ENCODE data around the gene TBC1D24.

Gene TBC1D24

DNA sequence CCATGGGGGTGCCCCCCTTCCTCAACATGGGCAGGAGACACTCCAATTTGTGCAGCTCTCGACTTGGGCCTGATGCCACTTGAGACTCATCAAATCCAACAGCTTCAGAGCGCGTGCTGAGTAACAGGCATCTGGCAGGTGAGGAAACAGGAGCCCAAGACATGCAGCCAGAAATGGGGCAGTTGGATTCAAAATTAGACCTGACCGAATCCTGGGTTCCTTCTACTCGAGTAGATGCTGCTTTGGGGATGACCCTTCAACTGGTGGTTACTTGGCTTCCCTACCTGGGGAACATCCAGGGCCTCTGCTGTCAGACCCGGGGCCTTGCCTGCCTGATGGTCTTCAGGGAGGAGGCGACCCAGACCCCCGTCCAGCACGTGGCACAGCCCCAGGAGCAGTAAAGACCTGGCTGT lies 4.3 kb upstream of the TBC1D24 start:
- peaks cover 55% of the 10 kb centered on the region for H3K4me1 ChIP-seq (ENCODE audit: insufficient read depth, low read length, severe bottlenecking)
- H4K20me1 ChIP-seq (ENCODE audit: insufficient read depth, low read length): no peaks in the 10 kb centered on the region
- no peak overlapping the region for H3K27ac ChIP-seq (ENCODE audit: low read depth, low read length, poor library complexity, severe bottlenecking)
- H2AFZ ChIP-seq (ENCODE audit: low read length): no peak overlapping the region
- H3F3A ChIP-seq (ENCODE audit: insufficient read depth, low read length): no peaks in the 10 kb centered on the region
- no peak overlapping the region for H3K4me2 ChIP-seq (ENCODE audit: low read length)
- H3K9me3 ChIP-seq (ENCODE audit: low read length): no peaks in the 10 kb centered on the region
- H3K4me3 ChIP-seq (ENCODE audit: low read depth, low read length, poor library complexity, severe bottlenecking): no peak overlapping the region
- no peak for TF ChIP-seq EZH2 (IDR thresholded peaks at IDR 0.05; ENCODE audit: borderline replicate concordance, low read length)
- no peak for TF ChIP-seq CTCF (IDR thresholded peaks at IDR 0.05; ENCODE audit: low read length)
- H3K36me3 ChIP-seq (ENCODE audit: insufficient read depth, low read length): no peaks in the 10 kb centered on the region
- H3K79me2 ChIP-seq (ENCODE audit: insufficient read depth, low read length): no peaks in the 10 kb centered on the region
- H3K9ac ChIP-seq (ENCODE audit: low read length): no peak overlapping the region
- H3K9me2 ChIP-seq (ENCODE audit: low read depth, low read length): no peaks in the 10 kb centered on the region
- peaks cover 17% of the 10 kb centered on the region for H3K27me3 ChIP-seq (ENCODE audit: insufficient read depth, low read length)

DNA sequence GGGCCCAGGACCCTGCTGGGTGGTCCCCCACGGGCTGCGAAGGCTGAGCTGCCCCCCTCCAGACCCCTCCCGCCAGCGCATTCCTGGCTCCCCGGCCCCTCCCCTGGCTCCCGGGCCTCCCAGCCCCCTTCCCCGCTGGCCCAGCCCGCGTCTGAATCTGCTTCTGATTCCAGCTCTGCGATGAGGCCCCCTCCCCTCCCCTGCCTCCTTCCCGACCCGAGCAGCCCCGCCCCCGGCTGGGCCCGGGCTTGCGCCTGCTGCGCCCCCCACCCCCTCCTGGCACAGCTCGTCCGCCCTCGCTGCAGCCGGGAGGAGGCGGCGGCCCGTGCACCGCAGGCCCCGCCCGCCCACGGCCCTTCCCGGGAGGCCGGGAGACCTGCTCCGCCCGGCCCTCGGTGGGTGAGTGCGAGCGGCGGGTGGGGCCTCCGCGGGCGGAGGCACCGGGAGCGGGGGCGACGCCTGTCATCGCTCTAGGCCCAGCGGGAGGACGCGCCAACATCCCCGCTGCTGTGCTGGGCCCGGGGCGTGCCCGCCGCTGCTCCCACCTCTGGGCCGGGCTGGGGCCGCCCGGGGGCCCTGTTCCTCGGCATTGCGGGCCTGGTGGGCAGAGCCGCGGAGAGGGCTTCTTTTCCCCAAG lies 3.8 kb upstream of the TBC1D24 start, which contains the start of gene NTN3:
TSS of gene NTN3 (plus strand) at position 282 of the 637 bp plus-strand sequence. CDS start 405 bp downstream, outside the sequence.
- no peak within 1 kb of the TSS for H2AFZ ChIP-seq (ENCODE audit: low read length)
- no peaks in the 10 kb centered on the region for H3K36me3 ChIP-seq (ENCODE audit: insufficient read depth, low read length)
- no peak within 1 kb of the TSS for H3K9ac ChIP-seq (ENCODE audit: low read length)
- peaks cover 61% of the 10 kb centered on the region for H3K4me1 ChIP-seq (ENCODE audit: insufficient read depth, low read length, severe bottlenecking)
- H3K4me3 ChIP-seq (ENCODE audit: low read depth, low read length, poor library complexity, severe bottlenecking): no peak within 1 kb of the TSS
- H3K9me3 ChIP-seq (ENCODE audit: low read length): no peaks in the 10 kb centered on the region
- no peaks in the 10 kb centered on the region for H3K9me2 ChIP-seq (ENCODE audit: low read depth, low read length)
- no peaks in the 10 kb centered on the region for H3K79me2 ChIP-seq (ENCODE audit: insufficient read depth, low read length)
- peaks cover 17% of the 10 kb centered on the region for H3K27me3 ChIP-seq (ENCODE audit: insufficient read depth, low read length)
- H3F3A ChIP-seq (ENCODE audit: insufficient read depth, low read length): no peaks in the 10 kb centered on the region
- H3K27ac ChIP-seq (ENCODE audit: low read depth, low read length, poor library complexity, severe bottlenecking): no peak within 1 kb of the TSS
- H4K20me1 ChIP-seq (ENCODE audit: insufficient read depth, low read length): no peaks in the 10 kb centered on the region
- H3K4me2 ChIP-seq (ENCODE audit: low read length): peak within 1 kb of the TSS; percentile 38; the same call in 1 of the 2 replicates
- TF ChIP-seq EZH2 (IDR thresholded peaks at IDR 0.05; ENCODE audit: borderline replicate concordance, low read length): no peak
- no peak for TF ChIP-seq CTCF (IDR thresholded peaks at IDR 0.05; ENCODE audit: low read length)

DNA sequence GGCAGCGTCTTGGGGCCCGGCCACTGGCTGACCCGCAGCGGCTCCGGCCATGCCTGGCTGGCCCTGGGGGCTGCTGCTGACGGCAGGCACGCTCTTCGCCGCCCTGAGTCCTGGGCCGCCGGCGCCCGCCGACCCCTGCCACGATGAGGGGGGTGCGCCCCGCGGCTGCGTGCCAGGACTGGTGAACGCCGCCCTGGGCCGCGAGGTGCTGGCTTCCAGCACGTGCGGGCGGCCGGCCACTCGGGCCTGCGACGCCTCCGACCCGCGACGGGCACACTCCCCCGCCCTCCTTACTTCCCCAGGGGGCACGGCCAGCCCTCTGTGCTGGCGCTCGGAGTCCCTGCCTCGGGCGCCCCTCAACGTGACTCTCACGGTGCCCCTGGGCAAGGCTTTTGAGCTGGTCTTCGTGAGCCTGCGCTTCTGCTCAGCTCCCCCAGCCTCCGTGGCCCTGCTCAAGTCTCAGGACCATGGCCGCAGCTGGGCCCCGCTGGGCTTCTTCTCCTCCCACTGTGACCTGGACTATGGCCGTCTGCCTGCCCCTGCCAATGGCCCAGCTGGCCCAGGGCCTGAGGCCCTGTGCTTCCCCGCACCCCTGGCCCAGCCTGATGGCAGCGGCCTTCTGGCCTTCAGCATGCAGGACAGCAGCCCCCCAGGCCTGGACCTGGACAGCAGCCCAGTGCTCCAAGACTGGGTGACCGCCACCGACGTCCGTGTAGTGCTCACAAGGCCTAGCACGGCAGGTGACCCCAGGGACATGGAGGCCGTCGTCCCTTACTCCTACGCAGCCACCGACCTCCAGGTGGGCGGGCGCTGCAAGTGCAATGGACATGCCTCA lies 3.1 kb upstream of the TBC1D24 start:
- no peak overlapping the region for H2AFZ ChIP-seq (ENCODE audit: low read length)
- H3K4me3 ChIP-seq (ENCODE audit: low read depth, low read length, poor library complexity, severe bottlenecking): no peak overlapping the region
- peaks cover 17% of the 10 kb centered on the region for H3K27me3 ChIP-seq (ENCODE audit: insufficient read depth, low read length)
- H3F3A ChIP-seq (ENCODE audit: insufficient read depth, low read length): no peaks in the 10 kb centered on the region
- H3K4me2 ChIP-seq (ENCODE audit: low read length): peak overlapping the region; percentile 38; the same call in 1 of the 2 replicates
- no peak overlapping the region for H3K9ac ChIP-seq (ENCODE audit: low read length)
- no peak for TF ChIP-seq CTCF (IDR thresholded peaks at IDR 0.05; ENCODE audit: low read length)
- no peak for TF ChIP-seq EZH2 (IDR thresholded peaks at IDR 0.05; ENCODE audit: borderline replicate concordance, low read length)
- H4K20me1 ChIP-seq (ENCODE audit: insufficient read depth, low read length): no peaks in the 10 kb centered on the region
- H3K36me3 ChIP-seq (ENCODE audit: insufficient read depth, low read length): no peaks in the 10 kb centered on the region
- no peaks in the 10 kb centered on the region for H3K9me3 ChIP-seq (ENCODE audit: low read length)
- no peak overlapping the region for H3K27ac ChIP-seq (ENCODE audit: low read depth, low read length, poor library complexity, severe bottlenecking)
- H3K4me1 ChIP-seq (ENCODE audit: insufficient read depth, low read length, severe bottlenecking): peaks cover 60% of the 10 kb centered on the region
- no peaks in the 10 kb centered on the region for H3K79me2 ChIP-seq (ENCODE audit: insufficient read depth, low read length)
- H3K9me2 ChIP-seq (ENCODE audit: low read depth, low read length): no peaks in the 10 kb centered on the region

All from OCI-LY1 (cell line).